ENCODE measurements around the gene RECK.
A peak's percentile ranks its signal among the peaks of the same experiment; 100 is the strongest.

RECK gene

GRCh38 chr9:36163049-36163785, 126.5 kb downstream of the RECK start:
- Histone ChIP-seq H3K36me3 (ENCODE audit: control insufficient read depth, insufficient read depth, low read length) (no peaks in the 10 kb centered on the region), H3K4me1 (ENCODE audit: control insufficient read depth, insufficient read depth, low read length) (peaks cover 14% of the 10 kb centered on the region), H3K9me3 (ENCODE audit: control insufficient read depth, low read length) (no peaks in the 10 kb centered on the region), H3K27ac (ENCODE audit: insufficient read depth, low read depth, low read length, poor library complexity, severe bottlenecking) (peak overlapping the region; percentile 93), H3K27me3 (ENCODE audit: control insufficient read depth, insufficient read depth, low read length, poor library complexity, severe bottlenecking) (no peaks in the 10 kb centered on the region), H3K4me3 (ENCODE audit: insufficient read depth, low read depth, low read length) (no peak overlapping the region)
- 9 to 14% methylated on average over 8 to 9 of the region's 9 CpGs for WGBS, 2 experiments

GRCh38 chr9:36163786-36164170, 127.1 kb downstream of the RECK start:
- H3K4me1 ChIP-seq (ENCODE audit: control insufficient read depth, insufficient read depth, low read length): peaks cover 14% of the 10 kb centered on the region
- H3K4me3 ChIP-seq (ENCODE audit: insufficient read depth, low read depth, low read length): no peak overlapping the region
- H3K9me3 ChIP-seq (ENCODE audit: control insufficient read depth, low read length): no peaks in the 10 kb centered on the region
- H3K27ac ChIP-seq (ENCODE audit: insufficient read depth, low read depth, low read length, poor library complexity, severe bottlenecking): peak overlapping the region; percentile 93
- H3K36me3 ChIP-seq (ENCODE audit: control insufficient read depth, insufficient read depth, low read length): no peaks in the 10 kb centered on the region
- no peaks in the 10 kb centered on the region for H3K27me3 ChIP-seq (ENCODE audit: control insufficient read depth, insufficient read depth, low read length, poor library complexity, severe bottlenecking)
- WGBS, 2 experiments: 75 to 81% methylated on average over 4 of the region's 4 CpGs

- H3K9me3 ChIP-seq (ENCODE audit: control insufficient read depth, low read length): no peaks in the 10 kb centered on the region
- no peak overlapping the region for H3K4me3 ChIP-seq (ENCODE audit: insufficient read depth, low read depth, low read length)
- no peak overlapping the region for H3K27ac ChIP-seq (ENCODE audit: insufficient read depth, low read depth, low read length, poor library complexity, severe bottlenecking)
- H3K36me3 ChIP-seq (ENCODE audit: control insufficient read depth, insufficient read depth, low read length): no peaks in the 10 kb centered on the region
- peaks cover 14% of the 10 kb centered on the region for H3K4me1 ChIP-seq (ENCODE audit: control insufficient read depth, insufficient read depth, low read length)
- H3K27me3 ChIP-seq (ENCODE audit: control insufficient read depth, insufficient read depth, low read length, poor library complexity, severe bottlenecking): no peaks in the 10 kb centered on the region
- WGBS, 2 experiments: 86 to 87% methylated on average over 6 of the region's 6 CpGs
These were observed 127.7 kb downstream of the RECK start for GRCh38 chr9:36164372-36164771.

- H3K4me1 ChIP-seq (ENCODE audit: control insufficient read depth, insufficient read depth, low read length): peaks cover 14% of the 10 kb centered on the region
These were observed 128.3 kb downstream of the RECK start for GRCh38 chr9:36164989-36165388.

GRCh38 chr9:36165826-36166167, 129.1 kb downstream of the RECK start:
- H3K27me3 ChIP-seq (ENCODE audit: control insufficient read depth, insufficient read depth, low read length, poor library complexity, severe bottlenecking): no peaks in the 10 kb centered on the region
- H3K9me3 ChIP-seq (ENCODE audit: control insufficient read depth, low read length): no peaks in the 10 kb centered on the region
- no peaks in the 10 kb centered on the region for H3K36me3 ChIP-seq (ENCODE audit: control insufficient read depth, insufficient read depth, low read length)
- H3K4me1 ChIP-seq (ENCODE audit: control insufficient read depth, insufficient read depth, low read length): peaks cover 14% of the 10 kb centered on the region
- H3K27ac ChIP-seq (ENCODE audit: insufficient read depth, low read depth, low read length, poor library complexity, severe bottlenecking): no peak overlapping the region
- 81 to 85% methylated on average over 11 of the region's 12 CpGs for WGBS, 2 experiments
- no peak overlapping the region for H3K4me3 ChIP-seq (ENCODE audit: insufficient read depth, low read depth, low read length)

More at GRCh38 chr9:36164989-36165388, 128.3 kb downstream of the RECK start:
- Histone ChIP-seq H3K9me3 (ENCODE audit: control insufficient read depth, low read length) (no peaks in the 10 kb centered on the region), H3K27me3 (ENCODE audit: control insufficient read depth, insufficient read depth, low read length, poor library complexity, severe bottlenecking) (no peaks in the 10 kb centered on the region), H3K36me3 (ENCODE audit: control insufficient read depth, insufficient read depth, low read length) (no peaks in the 10 kb centered on the region), H3K27ac (ENCODE audit: insufficient read depth, low read depth, low read length, poor library complexity, severe bottlenecking) (no peak overlapping the region), H3K4me3 (ENCODE audit: insufficient read depth, low read depth, low read length) (no peak overlapping the region)
- WGBS, 2 experiments: 67 to 69% methylated on average over 3 of the region's 3 CpGs

GRCh38 chr9:36166168-36166927, 129.6 kb downstream of the RECK start:
- H3K4me1 ChIP-seq (ENCODE audit: control insufficient read depth, insufficient read depth, low read length): peaks cover 14% of the 10 kb centered on the region
- WGBS, 2 experiments: 16 to 19% methylated on average over 58 of the region's 58 CpGs
- no peaks in the 10 kb centered on the region for H3K36me3 ChIP-seq (ENCODE audit: control insufficient read depth, insufficient read depth, low read length)
- H3K27me3 ChIP-seq (ENCODE audit: control insufficient read depth, insufficient read depth, low read length, poor library complexity, severe bottlenecking): no peaks in the 10 kb centered on the region
- H3K4me3 ChIP-seq (ENCODE audit: insufficient read depth, low read depth, low read length): no peak overlapping the region
- no peak overlapping the region for H3K27ac ChIP-seq (ENCODE audit: insufficient read depth, low read depth, low read length, poor library complexity, severe bottlenecking)
- no peaks in the 10 kb centered on the region for H3K9me3 ChIP-seq (ENCODE audit: control insufficient read depth, low read length)

- Histone ChIP-seq H3K27ac (ENCODE audit: insufficient read depth, low read depth, low read length, poor library complexity, severe bottlenecking) (no peak within 1 kb of the TSS), H3K36me3 (ENCODE audit: control insufficient read depth, insufficient read depth, low read length) (no peaks in the 10 kb centered on the region), H3K27me3 (ENCODE audit: control insufficient read depth, insufficient read depth, low read length, poor library complexity, severe bottlenecking) (no peaks in the 10 kb centered on the region), H3K4me1 (ENCODE audit: control insufficient read depth, insufficient read depth, low read length) (no peaks in the 10 kb centered on the region), H3K9me3 (ENCODE audit: control insufficient read depth, low read length) (no peaks in the 10 kb centered on the region), H3K4me3 (ENCODE audit: insufficient read depth, low read depth, low read length) (no peak within 1 kb of the TSS)
- WGBS, 2 experiments: 92 to 94% methylated on average over 6 of the region's 6 CpGs
These were observed 132.5 kb downstream of the RECK start, which contains the start of gene CCIN for GRCh38 chr9:36169166-36169565. CCIN (plus strand) TSS chr9:36169388; CDS start chr9:36169503, 115 bp downstream.

- H3K4me1 ChIP-seq (ENCODE audit: control insufficient read depth, insufficient read depth, low read length): no peaks in the 10 kb centered on the region
- H3K4me3 ChIP-seq (ENCODE audit: insufficient read depth, low read depth, low read length): no peak overlapping the region
- H3K27ac ChIP-seq (ENCODE audit: insufficient read depth, low read depth, low read length, poor library complexity, severe bottlenecking): no peak overlapping the region
- WGBS, 2 experiments: 95% methylated on average over 17 of the region's 17 CpGs
- H3K36me3 ChIP-seq (ENCODE audit: control insufficient read depth, insufficient read depth, low read length): no peaks in the 10 kb centered on the region
- H3K9me3 ChIP-seq (ENCODE audit: control insufficient read depth, low read length): no peaks in the 10 kb centered on the region
- H3K27me3 ChIP-seq (ENCODE audit: control insufficient read depth, insufficient read depth, low read length, poor library complexity, severe bottlenecking): no peaks in the 10 kb centered on the region
These were observed 133.0 kb downstream of the RECK start for GRCh38 chr9:36169708-36170107.

- Histone ChIP-seq H3K36me3 (ENCODE audit: control insufficient read depth, insufficient read depth, low read length) (no peaks in the 10 kb centered on the region), H3K27me3 (ENCODE audit: control insufficient read depth, insufficient read depth, low read length, poor library complexity, severe bottlenecking) (no peaks in the 10 kb centered on the region), H3K4me1 (ENCODE audit: control insufficient read depth, insufficient read depth, low read length) (no peaks in the 10 kb centered on the region), H3K9me3 (ENCODE audit: control insufficient read depth, low read length) (no peaks in the 10 kb centered on the region), H3K27ac (ENCODE audit: insufficient read depth, low read depth, low read length, poor library complexity, severe bottlenecking) (no peak overlapping the region), H3K4me3 (ENCODE audit: insufficient read depth, low read depth, low read length) (no peak overlapping the region)
- 95 to 96% methylated on average over 13 of the region's 13 CpGs for WGBS, 2 experiments
These were observed 133.8 kb downstream of the RECK start for GRCh38 chr9:36170531-36170930.

- Histone ChIP-seq H3K4me1 (ENCODE audit: control insufficient read depth, insufficient read depth, low read length) (no peaks in the 10 kb centered on the region), H3K36me3 (ENCODE audit: control insufficient read depth, insufficient read depth, low read length) (no peaks in the 10 kb centered on the region), H3K9me3 (ENCODE audit: control insufficient read depth, low read length) (no peaks in the 10 kb centered on the region), H3K27me3 (ENCODE audit: control insufficient read depth, insufficient read depth, low read length, poor library complexity, severe bottlenecking) (no peaks in the 10 kb centered on the region), H3K4me3 (ENCODE audit: insufficient read depth, low read depth, low read length) (no peak overlapping the region), H3K27ac (ENCODE audit: insufficient read depth, low read depth, low read length, poor library complexity, severe bottlenecking) (no peak overlapping the region)
- WGBS, 2 experiments: 95 to 98% methylated on average over 2 of the region's 2 CpGs
These were observed 137.1 kb downstream of the RECK start for GRCh38 chr9:36173861-36174260.

All from ectodermal cell (in vitro differentiated cells).